ENCODE results near the gene UROS.
A peak's percentile ranks its signal among the peaks of the same experiment; 100 is the strongest.

Gene UROS

DNA sequence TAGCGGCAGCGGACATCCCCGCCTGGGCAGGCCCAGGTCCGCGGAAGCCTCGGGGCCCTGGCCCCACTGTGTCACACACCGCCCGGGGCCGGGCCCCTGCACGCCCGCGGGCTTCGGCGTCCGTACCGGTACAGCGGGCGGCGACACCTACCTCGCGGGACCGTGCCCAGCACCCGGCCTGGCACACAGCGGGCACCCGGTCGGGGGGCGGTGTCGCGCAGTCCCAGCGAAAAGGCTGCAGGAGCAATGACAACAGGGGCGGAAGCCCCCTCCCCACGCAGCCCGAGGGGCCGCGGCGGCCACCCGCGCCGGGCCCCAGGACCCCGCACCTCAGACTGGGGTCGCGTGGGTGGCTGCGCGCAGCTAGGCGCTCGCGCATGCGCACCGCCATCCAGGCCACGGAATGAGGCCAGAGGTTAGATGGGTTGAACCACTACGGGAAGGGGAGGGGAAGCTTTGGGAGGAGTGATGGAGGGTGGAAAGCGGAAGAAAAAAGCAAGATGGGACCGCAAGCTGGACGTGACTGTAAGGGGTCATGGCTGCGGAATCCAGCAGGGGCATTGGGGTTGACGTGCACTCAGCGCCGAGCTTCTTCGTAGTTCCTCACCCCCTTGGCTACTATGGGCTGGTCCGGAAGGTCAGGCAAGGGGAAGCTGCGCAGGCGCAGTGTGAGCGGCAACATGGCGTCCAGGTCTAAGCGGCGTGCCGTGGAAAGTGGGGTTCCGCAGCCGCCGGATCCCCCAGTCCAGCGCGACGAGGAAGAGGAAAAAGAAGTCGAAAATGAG is at the start of gene UROS, which contains the start of gene BCCIP:
Gene UROS (minus strand): TSS at position 381 of the 785 bp plus-strand sequence. CDS start 6,759 bp downstream, outside the sequence.
Gene BCCIP (plus strand): TSS at position 669 of the 785 bp plus-strand sequence. CDS start 12 bp downstream, at position 681.
- peak; percentile 82 for DNase-seq

DNA sequence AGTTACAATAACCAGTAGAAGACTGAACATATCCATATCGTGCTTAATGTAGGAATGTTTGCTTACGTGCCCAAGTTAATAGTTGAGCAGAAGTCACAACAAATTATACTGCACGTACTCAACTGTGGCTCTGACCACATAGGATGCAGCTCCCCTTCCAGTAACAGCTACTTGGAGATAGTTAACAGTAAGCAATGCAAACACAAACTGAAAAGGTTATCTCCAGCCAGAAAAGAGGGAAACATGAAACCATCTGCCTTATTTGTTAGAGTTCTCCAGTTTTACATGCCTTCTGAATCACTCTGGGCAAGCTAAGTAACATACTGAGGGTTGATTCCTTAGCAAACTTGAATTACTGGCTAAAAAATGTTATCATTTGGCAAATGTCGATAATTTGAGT is 48.3 kb upstream of the UROS start:
- DNase-seq = no peak

DNA sequence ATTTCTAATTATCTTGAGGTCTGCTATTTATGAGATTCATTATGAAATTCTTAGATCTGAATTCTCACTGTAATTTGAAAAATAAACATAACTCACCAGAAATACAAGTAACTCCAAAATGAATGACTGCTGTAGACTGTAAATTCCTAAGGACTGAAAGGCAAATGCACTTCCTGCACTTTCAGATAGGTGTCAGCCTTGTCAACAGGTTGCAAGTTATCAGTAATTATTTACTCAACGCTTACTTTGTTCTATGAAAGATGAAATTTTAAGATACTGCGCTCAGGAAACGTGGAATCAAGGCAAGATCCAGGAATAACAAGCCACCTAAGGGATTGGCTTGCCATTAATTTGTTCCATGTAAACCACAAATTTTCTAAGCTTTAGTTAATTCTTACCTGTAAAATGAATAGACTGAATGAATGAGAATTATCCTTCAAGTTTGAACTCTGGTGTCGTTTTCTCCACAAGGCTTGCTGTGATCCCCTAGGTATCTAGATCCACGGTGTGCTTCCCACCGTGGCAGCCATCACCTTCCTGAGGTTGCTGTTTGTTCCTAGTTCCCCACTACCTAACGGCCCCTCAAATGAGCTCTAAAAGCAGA is 45.4 kb upstream of the UROS start:
- peak; percentile 7 for DNase-seq

DNA sequence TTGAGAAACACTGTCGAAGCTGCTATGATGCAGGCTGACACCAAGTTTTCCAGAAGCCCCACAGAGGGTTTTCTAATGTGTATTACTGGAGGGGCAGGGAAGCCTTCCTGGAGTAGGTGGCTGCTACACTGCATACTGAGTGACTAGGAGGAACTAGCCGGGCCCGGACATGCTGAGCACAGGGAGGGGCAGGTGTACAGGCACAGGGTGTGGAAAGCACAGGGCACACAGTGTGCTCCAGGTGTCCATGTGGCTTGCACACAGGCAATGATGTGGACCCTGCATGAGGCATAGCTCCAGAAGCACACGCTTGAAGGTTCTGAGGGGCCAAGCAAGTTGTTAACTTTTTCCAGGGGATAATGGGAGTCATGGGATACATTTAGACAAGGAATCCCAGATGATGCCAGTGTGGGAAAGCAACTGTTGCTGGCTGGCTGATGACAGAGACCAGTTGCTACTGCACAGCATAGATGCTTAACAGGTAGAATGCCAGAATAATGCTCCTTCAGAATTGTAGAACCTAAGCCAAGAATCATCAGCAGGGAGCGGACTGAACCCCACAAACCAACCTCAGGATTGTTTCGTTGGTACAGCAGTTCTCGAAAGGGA is 43.5 kb upstream of the UROS start:
- no peak for DNase-seq

DNA sequence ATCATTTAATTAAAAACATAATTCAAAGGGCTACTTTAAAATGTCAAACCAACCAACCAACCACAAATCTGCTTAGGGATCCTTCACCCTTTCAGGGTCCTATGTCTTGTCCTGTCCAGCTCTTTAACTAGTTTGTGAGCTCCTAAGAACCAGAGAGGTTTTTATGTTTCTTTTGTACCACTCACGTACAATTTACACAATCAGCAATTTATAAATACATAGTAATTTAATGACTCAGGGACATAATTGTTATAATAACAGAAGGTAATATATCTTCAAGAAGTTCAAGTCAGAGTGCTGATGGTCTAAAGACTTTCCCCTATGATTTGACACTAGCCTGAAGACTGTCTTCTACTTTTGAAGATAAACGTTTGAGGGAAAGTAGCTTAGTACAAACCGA is 42.1 kb upstream of the UROS start:
- no peak for DNase-seq

DNA sequence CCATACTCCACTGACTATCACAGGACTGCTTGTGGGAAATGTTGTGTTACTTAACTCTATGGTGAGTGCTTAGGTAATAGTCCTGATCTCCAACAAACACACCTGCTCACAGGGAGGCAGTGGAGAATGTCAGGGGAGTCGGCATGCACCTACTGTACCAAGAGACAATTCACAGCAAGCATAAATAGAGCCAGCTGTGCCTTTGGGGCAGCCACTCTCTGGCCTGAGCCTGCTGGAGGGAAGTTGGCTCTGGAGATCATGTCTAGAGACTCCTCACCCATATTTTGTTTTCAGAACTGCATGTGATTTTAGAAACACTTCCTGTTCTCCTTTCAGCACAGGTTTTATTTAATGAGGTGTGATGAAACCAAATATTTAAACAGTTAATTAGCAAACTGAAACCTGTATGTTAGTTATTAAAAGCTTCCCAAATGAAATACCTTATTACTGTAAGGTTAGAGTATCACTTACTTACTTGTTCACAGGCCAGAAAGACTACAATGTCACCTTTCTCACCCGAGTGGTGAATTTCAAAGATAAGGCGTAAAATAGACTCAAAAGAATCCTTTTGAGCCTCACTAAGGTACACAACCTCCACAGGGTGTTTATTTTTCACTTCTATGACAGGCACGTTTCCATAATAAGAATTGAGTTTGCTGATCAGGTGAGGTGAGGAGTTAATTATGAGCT is 36.2 kb upstream of the UROS start:
- peak; percentile 61 for DNase-seq

DNA sequence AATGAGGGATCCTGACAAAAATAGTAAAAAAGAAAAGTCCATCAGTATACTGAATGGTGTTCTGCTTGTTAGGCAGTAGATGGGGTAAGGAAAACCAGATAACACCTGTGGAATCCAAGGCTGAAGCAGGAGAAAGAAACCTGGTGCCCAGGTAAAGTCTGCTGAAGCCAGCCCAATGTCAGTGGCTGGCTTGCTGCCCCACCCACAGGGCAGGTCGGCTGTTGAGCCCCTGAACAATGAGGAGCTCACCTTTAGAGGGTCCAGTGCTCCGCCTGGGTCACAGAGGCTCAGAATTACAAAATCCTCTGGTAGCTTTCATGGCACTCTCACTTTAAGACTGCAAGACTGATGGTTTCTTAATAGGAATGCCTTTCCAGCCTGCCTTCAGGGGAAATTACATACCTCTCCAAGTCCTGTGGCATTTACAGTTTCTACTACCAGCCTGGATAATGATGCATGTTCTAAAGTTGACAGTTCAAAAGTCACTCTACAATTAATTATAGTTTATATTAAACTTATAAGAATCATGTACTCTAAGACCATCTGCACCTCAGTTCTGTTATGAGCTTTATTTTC is 34.2 kb upstream of the UROS start:
- no peak for DNase-seq

DNA sequence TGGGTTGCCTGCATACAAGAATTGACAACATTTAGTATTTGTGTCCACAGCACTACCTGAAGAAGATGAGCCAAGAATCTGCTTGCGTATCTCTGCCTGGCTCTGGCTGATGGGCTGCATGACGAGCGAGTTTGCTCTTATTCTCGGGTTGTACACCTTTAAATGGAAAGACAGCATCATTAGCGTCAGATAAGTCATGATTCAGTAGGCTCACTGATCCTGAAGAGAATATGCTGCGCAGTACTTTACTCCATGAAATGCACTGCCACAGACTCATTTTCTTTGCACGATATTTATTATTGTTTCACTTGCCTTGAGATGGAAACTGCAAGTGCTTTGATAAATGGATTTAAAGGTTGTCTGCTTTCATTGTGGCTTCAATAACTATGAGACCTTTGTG is 29.4 kb upstream of the UROS start:
- DNase-seq = no peak

DNA sequence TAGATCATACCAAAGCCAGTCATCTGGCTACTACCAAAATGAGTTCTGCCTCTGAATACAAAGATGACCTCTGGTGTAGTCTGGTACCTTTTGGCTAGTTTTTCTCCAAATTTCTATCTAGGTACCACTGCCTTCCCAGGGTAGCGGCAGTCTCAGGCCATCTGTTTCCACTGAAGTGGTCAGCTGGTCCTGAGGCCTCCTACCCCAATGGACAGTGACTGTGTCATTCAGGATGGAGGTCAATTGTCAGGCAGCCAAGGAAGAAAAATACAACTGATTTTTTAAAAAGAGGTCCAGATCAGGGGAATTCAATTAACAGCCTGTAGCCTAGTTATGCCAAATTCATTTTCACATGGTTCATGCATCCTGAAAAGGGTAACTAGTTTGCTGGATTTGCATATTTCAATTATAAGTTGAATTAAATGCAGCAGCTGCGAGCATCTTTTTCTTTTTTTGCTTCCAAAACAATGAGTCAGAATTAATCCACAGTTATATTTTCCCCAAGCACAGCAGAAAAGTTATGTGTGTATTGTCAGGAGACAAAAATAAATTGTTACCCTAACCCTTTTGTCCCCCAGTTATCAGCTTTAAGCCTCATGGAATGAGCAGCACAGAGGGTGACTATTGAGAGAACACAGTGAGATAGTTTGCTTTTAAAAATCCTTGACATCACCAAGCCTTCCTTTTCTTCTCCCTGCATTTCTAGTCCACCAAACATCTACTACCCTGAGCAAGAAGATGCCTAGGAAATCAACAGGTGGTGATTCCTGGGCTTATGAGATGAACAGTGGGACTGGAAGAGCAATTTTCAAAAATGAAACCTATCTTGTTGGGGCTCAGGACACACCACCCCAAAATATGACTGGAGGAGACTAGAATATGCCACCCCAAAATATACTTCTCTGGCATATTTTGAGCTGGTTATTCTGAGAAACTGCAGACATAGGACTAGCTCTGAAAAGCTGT is 28.0 kb upstream of the UROS start:
- DNase-seq = no peak

DNA sequence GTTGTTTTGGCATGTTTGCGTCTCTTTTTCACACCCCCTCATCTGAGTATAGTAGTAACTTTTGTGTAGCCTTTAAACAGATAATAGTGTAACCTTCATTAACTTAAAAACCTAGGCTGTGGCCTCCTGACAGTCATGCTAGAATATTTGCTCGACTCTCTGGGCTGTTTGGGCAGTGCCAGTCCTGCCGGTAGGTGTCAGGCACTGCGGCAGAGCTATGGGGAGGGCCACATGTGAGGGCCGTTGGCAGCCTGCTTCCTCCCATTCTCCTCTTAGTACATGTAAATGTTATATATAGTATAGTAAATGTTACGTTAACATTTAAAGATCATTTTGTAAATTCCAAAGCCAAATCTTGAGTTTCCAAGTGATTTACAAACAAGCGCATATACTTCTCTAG is 26.4 kb upstream of the UROS start:
- DNase-seq = no peak

DNA sequence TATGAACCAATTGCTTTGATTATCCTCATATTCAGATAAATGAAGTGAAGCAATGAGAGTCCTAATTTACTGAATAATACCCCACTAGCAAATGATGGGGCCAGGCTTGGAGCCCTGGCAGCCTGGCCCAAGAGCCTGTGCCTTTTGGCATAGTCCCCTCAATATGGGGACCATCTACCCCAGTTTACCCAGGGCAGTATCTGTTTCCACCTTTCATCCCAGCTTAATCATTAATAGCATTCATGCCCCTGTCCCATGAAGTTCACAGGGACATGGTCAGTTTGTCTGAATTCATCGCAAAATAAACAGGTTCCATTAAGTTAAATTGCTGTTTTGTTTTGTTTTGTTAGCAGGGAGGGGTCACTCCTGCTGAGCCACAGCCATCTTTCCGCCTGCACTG is 25.8 kb upstream of the UROS start:
- DNase-seq = no peak

DNA sequence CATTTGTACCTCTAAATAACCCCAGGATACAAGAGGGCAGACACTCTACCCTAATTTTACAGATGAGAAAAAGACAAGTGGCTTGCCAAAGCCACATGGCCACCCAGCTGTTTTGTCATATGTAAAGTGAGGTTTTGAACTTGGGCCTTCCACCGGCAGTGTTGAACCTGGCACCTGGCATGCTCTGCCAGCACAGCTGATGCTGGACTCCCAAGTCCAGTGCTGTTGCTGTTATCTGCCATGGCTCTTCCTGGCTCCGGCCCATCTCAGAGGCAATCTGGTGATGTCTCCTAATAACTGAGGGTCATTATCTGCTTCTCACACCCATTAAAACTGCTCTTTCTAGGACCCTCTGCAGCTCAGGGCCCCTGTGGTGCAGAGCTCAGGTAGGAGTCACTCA is 25.3 kb upstream of the UROS start:
- DNase-seq = no peak

DNA sequence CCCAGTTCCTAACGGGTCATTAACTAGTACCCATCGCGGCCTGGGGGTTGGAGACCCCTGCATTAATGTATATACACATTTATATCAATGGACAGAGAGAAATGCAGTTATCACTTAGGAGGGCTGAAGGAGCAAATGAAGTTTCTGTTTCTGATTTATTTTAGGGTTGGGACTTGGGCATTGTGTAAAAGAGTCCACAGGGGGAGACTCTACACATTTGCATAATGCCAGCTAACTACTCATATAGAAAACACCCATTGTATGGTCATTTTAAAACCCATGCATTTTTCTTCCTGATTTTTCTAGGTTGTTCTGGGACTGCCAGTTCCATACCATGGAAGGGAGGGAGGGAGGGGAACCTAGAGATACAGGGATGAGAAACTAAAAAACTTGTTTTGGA is 23.8 kb upstream of the UROS start:
- DNase-seq = no peak

DNA sequence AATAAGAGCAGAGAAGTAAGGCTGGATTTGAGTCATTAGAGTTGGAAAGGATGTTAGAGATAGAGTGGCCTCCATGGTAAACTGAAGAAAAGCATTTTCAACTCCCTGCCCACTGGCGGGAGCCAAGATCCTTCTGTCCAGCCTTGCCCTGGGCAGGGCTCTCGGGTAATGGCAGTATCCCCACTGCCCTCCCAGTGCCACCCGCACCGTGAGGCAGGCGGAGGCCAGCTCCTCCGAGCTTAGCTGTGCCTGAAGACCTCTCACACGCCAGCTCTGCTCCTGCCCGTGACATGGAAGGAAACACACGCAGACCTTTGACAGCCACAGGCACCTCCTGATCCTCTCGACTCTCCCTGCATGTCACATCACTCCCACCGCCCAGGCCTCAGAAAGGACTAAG is 22.6 kb upstream of the UROS start:
- DNase-seq = no peak

DNA sequence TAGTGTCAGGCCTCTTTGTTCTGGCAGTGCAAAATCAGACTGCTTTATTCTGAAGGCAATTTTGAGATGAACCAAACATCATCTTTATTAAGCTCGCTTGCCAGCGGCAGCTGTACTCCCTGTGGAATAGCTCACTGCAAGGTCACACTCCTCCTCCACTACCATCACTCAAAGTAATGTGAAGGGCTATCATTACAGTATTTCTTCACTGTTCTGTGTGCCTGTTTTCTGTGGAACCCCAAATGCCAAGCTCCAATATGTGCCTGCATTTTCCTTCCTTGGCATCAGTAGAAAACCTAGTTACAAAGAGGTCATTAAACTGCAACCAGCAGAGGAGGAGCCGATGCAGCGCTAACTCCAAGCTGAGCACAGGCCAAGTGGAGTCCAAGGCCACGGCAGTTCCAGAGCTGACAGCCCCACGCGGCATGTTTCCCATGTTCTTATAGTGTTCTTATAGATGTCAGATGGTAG is 21.7 kb upstream of the UROS start:
- DNase-seq = no peak

DNA sequence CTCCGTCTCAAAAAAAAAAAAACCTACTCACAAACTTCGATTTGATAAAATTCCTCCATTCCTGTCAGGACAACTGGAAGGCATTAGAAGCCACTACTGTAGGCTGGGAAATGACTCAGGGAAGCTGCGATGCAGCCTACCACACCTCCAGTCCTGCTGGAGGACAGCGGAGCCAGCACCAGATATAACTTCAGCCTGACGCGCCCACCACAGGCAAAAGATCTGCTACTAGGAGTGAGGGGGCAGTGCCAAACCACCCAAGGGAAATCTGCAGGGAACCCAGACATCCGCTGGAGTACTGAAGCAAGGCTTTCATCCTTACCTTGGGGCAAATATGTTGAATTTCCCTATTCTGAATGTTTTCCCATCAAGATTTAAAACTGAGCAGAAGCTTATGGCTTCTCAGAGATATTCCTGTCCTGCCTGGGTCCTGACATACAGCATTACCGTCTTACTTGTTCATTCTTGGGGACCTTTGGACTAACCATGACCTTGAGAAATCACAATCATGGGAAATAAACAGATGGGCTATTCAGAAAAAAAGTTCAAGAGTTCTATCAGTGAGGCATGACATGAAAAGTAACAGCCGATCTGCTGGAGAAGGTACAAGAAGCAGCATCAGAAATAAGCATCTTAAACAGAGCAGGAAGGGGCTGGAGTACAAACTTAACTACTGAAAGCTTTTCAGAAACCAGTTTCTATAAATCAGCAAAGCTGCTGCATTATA is 20.7 kb upstream of the UROS start:
- DNase-seq = no peak

DNA sequence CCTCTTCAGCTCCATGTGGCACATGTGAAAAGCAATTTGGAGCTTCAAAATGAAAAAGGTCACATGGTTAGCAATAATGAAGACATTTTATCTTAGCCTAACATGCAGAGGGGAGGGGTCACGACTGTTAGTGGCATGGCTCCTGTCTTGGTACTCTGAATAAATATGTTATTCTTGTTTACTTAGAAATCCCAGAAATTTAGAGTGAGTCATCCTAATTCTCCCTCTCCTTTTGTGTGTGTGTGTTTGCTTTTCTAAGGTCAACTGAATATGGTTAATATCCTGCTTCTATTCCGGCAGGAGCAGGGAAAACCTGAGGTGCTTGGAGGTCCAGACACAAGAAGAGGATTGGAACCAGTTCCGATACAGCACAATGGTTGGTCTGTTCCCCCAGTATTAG is 17.9 kb upstream of the UROS start:
- DNase-seq = no peak

DNA sequence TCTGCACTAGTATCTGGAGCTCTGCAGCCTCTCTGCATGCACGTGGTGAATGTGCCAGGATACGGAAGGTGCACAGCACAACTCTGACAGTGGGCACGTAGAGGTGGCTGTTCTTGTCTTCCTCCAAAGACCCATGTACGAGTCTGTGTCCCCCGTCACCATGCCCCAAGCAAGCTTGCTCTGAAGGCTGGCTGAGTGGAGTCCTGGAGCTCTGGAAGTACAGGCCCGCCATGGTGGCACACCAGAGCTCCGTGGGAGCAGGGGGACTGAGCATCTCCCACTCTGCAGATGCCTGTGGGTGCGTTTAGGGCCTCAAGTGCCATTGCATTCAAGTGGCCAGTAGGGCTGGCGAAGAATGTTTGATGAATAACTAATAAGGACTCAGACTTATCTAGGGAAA is 17.3 kb upstream of the UROS start:
- no peak for DNase-seq

DNA sequence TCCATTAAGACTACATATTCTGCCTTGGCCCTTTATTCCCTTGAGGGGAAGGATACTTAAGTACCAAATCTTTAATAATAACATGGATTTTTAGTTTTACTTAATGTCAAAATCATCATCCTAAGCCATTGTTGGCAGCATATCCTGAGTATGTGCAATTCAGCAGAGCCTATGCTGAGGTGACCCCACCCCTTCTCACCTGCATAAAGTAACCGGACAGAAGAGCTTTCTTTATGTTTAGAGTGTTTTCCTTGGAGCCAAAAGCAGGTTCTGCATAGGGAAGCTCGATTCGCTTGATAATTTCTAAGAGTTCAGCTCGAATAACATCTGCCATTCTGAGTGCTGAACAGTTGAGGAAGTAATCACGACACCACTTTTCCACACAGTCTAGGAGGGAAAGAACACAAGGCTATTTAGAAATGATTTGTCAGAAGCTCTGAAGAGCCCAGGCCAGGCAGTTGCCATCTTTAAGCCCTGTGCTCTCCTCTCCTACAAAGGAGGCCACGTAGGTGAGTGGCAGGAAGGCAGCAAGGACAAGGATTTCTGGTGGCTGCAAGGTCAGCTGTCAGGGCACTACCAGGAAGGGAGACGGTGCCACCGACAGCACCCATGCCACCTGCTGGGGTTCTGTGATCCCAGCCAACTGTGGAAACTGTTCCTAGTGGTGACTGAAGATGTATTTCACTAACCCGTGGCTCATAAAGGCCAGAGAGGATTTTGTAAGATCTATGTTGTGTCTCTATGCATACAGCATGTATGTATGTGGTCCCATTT is 15.9 kb upstream of the UROS start:
- peak; percentile 10 for DNase-seq

DNA sequence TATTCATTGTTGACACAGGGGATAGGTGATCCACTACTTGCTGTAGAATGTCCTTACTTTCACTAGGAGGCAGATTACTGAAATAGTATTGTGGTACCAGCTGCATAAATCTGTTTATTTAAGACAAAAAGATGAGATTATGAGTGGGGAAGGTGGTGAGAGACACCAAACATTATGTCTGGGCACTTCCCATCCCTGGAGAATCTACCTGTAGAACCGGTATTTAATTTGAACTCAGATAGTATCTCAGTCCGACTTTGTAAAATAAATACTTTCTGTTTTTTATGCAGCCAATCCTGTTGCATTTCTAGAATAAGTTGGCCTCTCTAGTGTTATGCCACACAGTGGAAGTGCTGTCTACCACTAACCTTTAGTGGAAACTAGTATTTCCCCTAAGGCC is 13.7 kb upstream of the UROS start:
- DNase-seq = no peak

All from NCI-H345 (cell line).